Keratinocyte (primary cell): Measurements from ENCODE around the gene USP48. TPM values are rescaled to one million over a fixed set of nuclear protein-coding genes. Genes with fewer than 3 reads are reported as not detected.

Experiments
- DNase-seq: peaks from one replicate; pipeline ENCODE4 v3.0.0-alpha.2; 2011; ENCODE audit warnings: low read depth, missing footprints, low spot score
- FAIRE-seq: peaks from 2 replicates; lab custom pipeline; 2011; peaks lifted over from hg19 to GRCh38; lab: Jason Lieb, UNC
- H2AFZ ChIP-seq: 2 replicates; pipeline ENCODE4 v1.6.0; 2012; ENCODE audit warnings: low read length, control low read depth, inconsistent platforms; ENCODE audit not compliant: control insufficient read depth
- H3K27ac ChIP-seq: 2 replicates; pipeline ENCODE4 v1.5.1; 2011; ENCODE audit warnings: low read length; ENCODE audit not compliant: control insufficient read depth, insufficient read depth
- H3K27me3 ChIP-seq: 3 replicates; pipeline ENCODE4 v1.6.0; 2011; ENCODE audit warnings: low read length; ENCODE audit not compliant: control insufficient read depth, insufficient read depth; ENCODE audit errors: extremely low read depth
- H3K36me3 ChIP-seq, 2 experiments: 2 replicates in 1 of 2; 3 replicates in 1 of 2; pipeline ENCODE4 v1.5.1; 2011; ENCODE audit warnings: low read length in 2 of 2, mild to moderate bottlenecking in 1 of 2; ENCODE audit not compliant: control insufficient read depth in 2 of 2, insufficient read depth in 2 of 2; ENCODE audit errors: extremely low read depth in 1 of 2
- H3K4me1 ChIP-seq: 3 replicates; pipeline ENCODE4 v1.5.1; 2011; ENCODE audit warnings: low read length; ENCODE audit not compliant: control insufficient read depth, insufficient read depth; ENCODE audit errors: extremely low read depth
- H3K4me2 ChIP-seq: 3 replicates; pipeline ENCODE4 v1.6.0; 2011; ENCODE audit warnings: low read depth, low read length; ENCODE audit not compliant: control insufficient read depth, insufficient read depth; ENCODE audit errors: extremely low read depth
- H3K4me3 ChIP-seq, 3 experiments: fragments of 200-600 bp in 1 of 3; sonication (generic) in 1 of 3; 2 replicates in 2 of 3; 3 replicates in 1 of 3; pipeline ENCODE4 v1.5.1; 2011 to 2016; ENCODE audit warnings: low read length in 3 of 3, mild to moderate bottlenecking in 3 of 3, control low read depth in 2 of 3, inconsistent platforms in 1 of 3, low read depth in 1 of 3, mixed read lengths in 1 of 3, mixed run types in 1 of 3, moderate library complexity in 1 of 3; ENCODE audit not compliant: control insufficient read depth in 2 of 3, insufficient read depth in 2 of 3; ENCODE audit errors: extremely low read depth in 1 of 3
- H3K79me2 ChIP-seq: 2 replicates; pipeline ENCODE4 v1.6.0; 2012; ENCODE audit warnings: low read length; ENCODE audit not compliant: control insufficient read depth, insufficient read depth
- H3K9ac ChIP-seq: 3 replicates; pipeline ENCODE4 v1.6.0; 2011; ENCODE audit warnings: low read length; ENCODE audit not compliant: control insufficient read depth, insufficient read depth; ENCODE audit errors: extremely low read depth
- H3K9me1 ChIP-seq: 3 replicates; pipeline ENCODE4 v1.6.0; 2011; ENCODE audit warnings: low read length; ENCODE audit not compliant: control insufficient read depth, insufficient read depth; ENCODE audit errors: extremely low read depth
- H3K9me3 ChIP-seq: 2 replicates; pipeline ENCODE4 v1.5.1; 2012; ENCODE audit warnings: low read depth, low read length; ENCODE audit not compliant: control insufficient read depth
- H4K20me1 ChIP-seq: 3 replicates; pipeline ENCODE4 v1.6.0; 2011; ENCODE audit warnings: low read length; ENCODE audit not compliant: control insufficient read depth, insufficient read depth; ENCODE audit errors: extremely low read depth
- EZH2 ChIP-seq: IDR thresholded peaks from one replicate; pipeline ENCODE4 v1.6.1; 2012; ENCODE audit warnings: inconsistent platforms, mild to moderate bottlenecking, low read length, moderate library complexity
- dilution Hi-C: fragments of 300-500 bp; cut with MboI; formaldehyde crosslinking; loops from one replicate; pipeline ENCODE4 v1.7.0; 2020; ENCODE audit warnings: low sequenced_read_pairs; ENCODE audit not compliant: extremely low pct_ligation_motif_present
- polyA plus RNA-seq, 5 experiments: library from polyadenylated mRNA; depleted of rRNA in 3 of 5; stranded (reverse) in 3 of 5; stranded (forward) in 1 of 5; unstranded in 1 of 5; fragments of >200 nt; gene quantifications; 1 replicate in 1 of 5; 2 replicates in 3 of 5; 3 replicates in 1 of 5; pipeline versions ENCODE4 v1.2.1 to v1.2.3, GENCODE V29; 2011 to 2012; ENCODE audit warnings: missing spikeins in 2 of 5, low read depth in 1 of 5, low replicate concordance in 1 of 5
- TF ChIP-seq, protein P1 (sequence below), 3 experiments: IDR thresholded peaks in 1 of 3; conservative IDR thresholded peaks in 1 of 3; optimal IDR thresholded peaks in 1 of 3; 2 replicates in 2 of 3; 3 replicates in 1 of 3; pipeline versions ENCODE3 to v1.5.1; 2011; ENCODE audit warnings: low read length in 3 of 3, mild to moderate bottlenecking in 3 of 3, moderate library complexity in 2 of 3, control low read depth in 1 of 3, inconsistent platforms in 1 of 3; ENCODE audit not compliant: insufficient read depth in 2 of 3; ENCODE audit errors: extremely low read depth in 1 of 3

Gene USP48
- polyA plus RNA-seq, 1 donor (not counting 4 experiments of a cell fraction or from before 2014, with no cell fraction given) = 33.0 TPM

DNA sequence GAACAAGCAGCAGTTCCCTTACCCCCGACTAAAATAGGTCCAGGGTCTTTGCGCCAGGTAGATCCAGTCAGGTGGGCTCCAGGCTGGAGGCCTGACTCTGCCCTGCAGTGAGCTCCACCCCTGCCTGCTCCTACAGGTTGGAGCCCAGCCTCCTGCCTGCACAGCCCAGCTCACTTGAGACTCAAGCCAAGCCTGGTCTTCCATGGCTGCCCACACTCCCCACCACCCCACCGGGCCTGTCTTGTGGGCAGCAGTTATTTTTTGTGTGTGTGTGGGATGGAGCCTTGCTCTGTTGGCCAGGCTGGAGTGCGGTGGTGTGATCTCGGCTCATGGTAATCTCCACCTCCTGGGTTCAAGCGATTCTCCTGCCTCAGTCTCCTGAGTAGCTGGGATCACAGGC is 142.3 kb downstream of the USP48 start:
- no peaks in the 10 kb centered on the region for H3K9me1 ChIP-seq
- H3K4me1 ChIP-seq = peaks cover 15% of the 10 kb centered on the region
- no peaks in the 10 kb centered on the region for H3K9me3 ChIP-seq
- no peak overlapping the region for H3K27ac ChIP-seq
- H4K20me1 ChIP-seq = no peaks in the 10 kb centered on the region
- H3K79me2 ChIP-seq = no peaks in the 10 kb centered on the region
- no peak for FAIRE-seq
- dilution Hi-C loops = no loop called here
- H2AFZ ChIP-seq = no peak overlapping the region
- H3K36me3 ChIP-seq = no peaks in the 10 kb centered on the region
- TF ChIP-seq EZH2 = no peak
- TF ChIP-seq, protein P1, sequence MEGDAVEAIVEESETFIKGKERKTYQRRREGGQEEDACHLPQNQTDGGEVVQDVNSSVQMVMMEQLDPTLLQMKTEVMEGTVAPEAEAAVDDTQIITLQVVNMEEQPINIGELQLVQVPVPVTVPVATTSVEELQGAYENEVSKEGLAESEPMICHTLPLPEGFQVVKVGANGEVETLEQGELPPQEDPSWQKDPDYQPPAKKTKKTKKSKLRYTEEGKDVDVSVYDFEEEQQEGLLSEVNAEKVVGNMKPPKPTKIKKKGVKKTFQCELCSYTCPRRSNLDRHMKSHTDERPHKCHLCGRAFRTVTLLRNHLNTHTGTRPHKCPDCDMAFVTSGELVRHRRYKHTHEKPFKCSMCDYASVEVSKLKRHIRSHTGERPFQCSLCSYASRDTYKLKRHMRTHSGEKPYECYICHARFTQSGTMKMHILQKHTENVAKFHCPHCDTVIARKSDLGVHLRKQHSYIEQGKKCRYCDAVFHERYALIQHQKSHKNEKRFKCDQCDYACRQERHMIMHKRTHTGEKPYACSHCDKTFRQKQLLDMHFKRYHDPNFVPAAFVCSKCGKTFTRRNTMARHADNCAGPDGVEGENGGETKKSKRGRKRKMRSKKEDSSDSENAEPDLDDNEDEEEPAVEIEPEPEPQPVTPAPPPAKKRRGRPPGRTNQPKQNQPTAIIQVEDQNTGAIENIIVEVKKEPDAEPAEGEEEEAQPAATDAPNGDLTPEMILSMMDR (optimal IDR thresholded peaks at IDR 0.05 in 1 of 3, IDR thresholded peaks at IDR 0.05 in 1 of 3, conservative IDR thresholded peaks at IDR 0.05 in 1 of 3; ENCODE audit: extremely low read depth in 1 of 3, insufficient read depth in 2 of 3, low read length in 3 of 3) = no peak
- no peaks in the 10 kb centered on the region for H3K27me3 ChIP-seq
- H3K9ac ChIP-seq = no peak overlapping the region
- no peak for DNase-seq
- no peak overlapping the region for H3K4me2 ChIP-seq
- H3K4me3 ChIP-seq = no peak overlapping the region

DNA sequence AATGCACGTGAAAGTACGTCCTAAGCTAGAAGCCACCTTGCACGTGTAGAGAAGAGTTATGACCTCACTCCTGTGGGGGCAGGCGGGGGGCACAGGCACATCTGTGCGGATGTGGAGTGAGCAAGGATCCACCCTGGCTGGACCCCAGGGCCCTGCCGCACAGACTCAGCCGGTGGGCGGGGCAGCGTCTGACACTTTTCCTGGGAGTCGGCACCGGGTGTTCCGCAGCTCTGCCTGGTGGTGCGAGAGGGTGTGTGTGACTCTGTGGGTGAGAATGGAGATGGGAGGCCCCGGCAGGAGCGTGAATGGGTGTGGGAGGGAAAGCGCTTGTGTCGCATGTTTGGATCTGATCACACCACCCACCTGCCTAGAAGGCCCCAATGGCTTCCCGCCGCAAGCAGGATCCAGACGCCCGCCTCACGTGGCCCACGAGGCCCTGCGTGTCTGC is 143.3 kb downstream of the USP48 start:
- dilution Hi-C loops = no loop called here
- Histone ChIP-seq H3K9me3 (no peaks in the 10 kb centered on the region), H3K9ac (no peak overlapping the region), H3K27ac (no peak overlapping the region), H3K79me2 (no peaks in the 10 kb centered on the region), H3K9me1 (no peaks in the 10 kb centered on the region), H3K4me1 (peaks cover 15% of the 10 kb centered on the region), H3K27me3 (peaks cover 4% of the 10 kb centered on the region), H2AFZ (no peak overlapping the region), H4K20me1 (no peaks in the 10 kb centered on the region), H3K4me2 (no peak overlapping the region), H3K4me3 (no peak overlapping the region), H3K36me3 (no peaks in the 10 kb centered on the region)
- FAIRE-seq (no peak), DNase-seq (no peak)
- TF ChIP-seq, protein P1 (optimal IDR thresholded peaks at IDR 0.05 in 1 of 3, IDR thresholded peaks at IDR 0.05 in 1 of 3, conservative IDR thresholded peaks at IDR 0.05 in 1 of 3; ENCODE audit: extremely low read depth in 1 of 3, insufficient read depth in 2 of 3, low read length in 3 of 3) = no peak
- TF ChIP-seq EZH2 = no peak
